PC-3 (cell line): ENCODE measurements around the gene CHRNE. TPM values are rescaled to one million over a fixed set of nuclear protein-coding genes. Genes with fewer than 3 reads are reported as not detected.
A peak's percentile ranks its signal among the peaks of the same experiment; 100 is the strongest.

Experiments
- ATAC-seq: fragments of 200-7000 bp; cut with Tn5 transposase; 2 replicates; pipeline ENCODE4 v1.9.1; 2020; ENCODE audit warnings: mild to moderate bottlenecking, moderate library complexity
- BruUV-seq: library from RNA; stranded (reverse); fragments of 400-500 nt; replicated peaks from 2 replicates; lab custom pipeline; 2021; lab: Mats Ljungman, UMichigan
- CTCF ChIA-PET: fragments of 300-600 bp; sonication (Branson Sonifier 250); formaldehyde crosslinking; loops from one replicate; lab custom pipeline; 2022; ENCODE audit warnings: antibody characterized with exemption; lab: Charles Lee
- POLR2A ChIA-PET: fragments of 300-600 bp; sonication (Branson Sonifier 250); formaldehyde crosslinking; loops from one replicate; lab custom pipeline; 2022; ENCODE audit warnings: antibody characterized with exemption; ENCODE audit not compliant: unreplicated experiment; lab: Charles Lee
- DNase-seq: peaks from one replicate; pipeline ENCODE4 v3.0.0-alpha.2; 2015
- H2AFZ ChIP-seq: fragments of 300-600 bp; sonication (generic); 2 replicates; pipeline ENCODE4 v1.6.0; 2016; ENCODE audit warnings: antibody characterized with exemption, low read length
- H3F3A ChIP-seq: fragments of 300-600 bp; sonication (generic); one replicate; pipeline ENCODE4 v1.6.0; 2017; ENCODE audit warnings: antibody characterized with exemption, low read length, control low read depth, mild to moderate bottlenecking; ENCODE audit not compliant: unreplicated experiment
- H3K27ac ChIP-seq: fragments of 300-600 bp; sonication (generic); 2 replicates; pipeline ENCODE4 v1.5.1; 2016; ENCODE audit warnings: mild to moderate bottlenecking, low read length
- H3K27me3 ChIP-seq: fragments of 300-600 bp; sonication (generic); 2 replicates; pipeline ENCODE4 v1.6.1; 2016; ENCODE audit warnings: low read length, mixed read lengths
- H3K36me3 ChIP-seq: fragments of 300-600 bp; sonication (generic); 2 replicates; pipeline ENCODE4 v1.6.1; 2016; ENCODE audit warnings: low read depth, mixed run types, low read length, mixed read lengths
- H3K4me1 ChIP-seq: fragments of 300-600 bp; sonication (generic); 2 replicates; pipeline ENCODE4 v1.5.1; 2016; ENCODE audit warnings: low read length; ENCODE audit not compliant: insufficient read depth
- H3K4me2 ChIP-seq: fragments of 300-600 bp; sonication (generic); 2 replicates; pipeline ENCODE4 v1.6.0; 2016; ENCODE audit warnings: low read length
- H3K4me3 ChIP-seq: fragments of 300-600 bp; sonication (generic); 2 replicates; pipeline ENCODE4 v1.5.1; 2016; ENCODE audit warnings: mild to moderate bottlenecking, low read length, mixed read lengths
- H3K79me2 ChIP-seq: fragments of 300-600 bp; sonication (generic); 2 replicates; pipeline ENCODE4 v1.6.1; 2017; ENCODE audit warnings: low read length, mixed read lengths
- H3K9ac ChIP-seq: fragments of 300-600 bp; sonication (generic); 2 replicates; pipeline ENCODE4 v1.6.0; 2016; ENCODE audit warnings: mild to moderate bottlenecking, low read length
- H3K9me2 ChIP-seq: fragments of 300-600 bp; sonication (generic); replicated peaks from 2 replicates; pipeline ENCODE4 v1.6.1; 2016; ENCODE audit warnings: mixed run types, low read length, mixed read lengths
- H3K9me3 ChIP-seq: fragments of 300-600 bp; sonication (generic); 2 replicates; pipeline ENCODE4 v1.6.1; 2016; ENCODE audit warnings: low read length, mixed read lengths
- H4K20me1 ChIP-seq: fragments of 300-600 bp; sonication (generic); 2 replicates; pipeline ENCODE4 v1.6.1; 2016; ENCODE audit warnings: low read length, mixed read lengths
- EZH2 ChIP-seq: fragments of 300-600 bp; sonication (generic); IDR thresholded peaks from one replicate; pipeline ENCODE4 v1.6.1; 2017; ENCODE audit warnings: antibody characterized with exemption, mild to moderate bottlenecking, low read length; ENCODE audit not compliant: unreplicated experiment
- EZH2phosphoT487 ChIP-seq: fragments of 300-600 bp; sonication (generic); IDR thresholded peaks from 2 replicates; pipeline ENCODE4 v1.6.1; 2018; ENCODE audit warnings: mild to moderate bottlenecking, antibody characterized with exemption, low read length, borderline replicate concordance
- intact Hi-C: fragments of 100-400 bp; cut with micrococcal nuclease; formaldehyde crosslinking; loops from 2 replicates; pipeline ENCODE4 v1.9.0; 2023
- total RNA-seq: library from RNA; depleted of rRNA; stranded (reverse); fragments of >200 nt; gene quantifications from 2 replicates; pipeline ENCODE4 v1.2.3, GENCODE V29; 2014
- TF ChIP-seq, protein P1 (sequence below): fragments of 300-600 bp; sonication (generic); conservative IDR thresholded peaks from 2 replicates; pipeline ENCODE4 v1.5.1; 2017; ENCODE audit warnings: antibody characterized with exemption, low read depth, mild to moderate bottlenecking, low read length

The CHRNE gene
- total RNA-seq, 1 experiment from 2014 or later, result 0.11 TPM

DNA sequence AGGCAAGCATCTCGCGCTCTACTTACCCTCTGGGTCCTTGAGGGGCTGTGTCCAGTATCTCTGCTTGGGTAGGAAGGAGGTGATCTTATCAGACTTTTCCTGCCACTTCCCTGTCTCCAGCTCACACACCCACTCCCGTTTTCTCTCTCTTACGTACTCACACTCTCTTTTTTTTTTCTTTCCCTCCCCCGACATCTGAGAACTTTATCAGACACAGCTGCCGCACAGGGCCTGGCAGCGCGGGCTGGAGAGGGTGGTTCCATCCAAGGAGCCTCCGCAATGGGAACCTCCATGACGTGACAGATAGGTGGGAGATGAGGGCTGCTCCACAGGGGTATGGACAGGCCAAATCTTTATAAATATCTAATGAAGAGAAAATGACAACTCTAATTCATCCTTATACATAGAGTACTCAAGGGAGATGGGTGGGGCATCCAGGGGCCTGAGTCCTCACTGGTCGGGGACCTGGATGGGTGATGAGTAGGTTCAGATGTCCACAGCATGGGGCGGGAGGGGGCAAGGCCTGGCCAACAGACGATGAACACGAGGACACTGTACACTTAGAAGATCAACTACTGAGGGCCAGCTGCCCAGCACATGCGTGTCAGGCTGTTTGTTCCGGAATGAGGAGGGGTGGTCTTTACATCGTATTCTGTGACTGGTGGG lies 46.5 kb downstream of the CHRNE start:
- ATAC-seq (no peak), DNase-seq (no peak)
- Histone ChIP-seq H3K4me2 (no peak overlapping the region), H3K36me3 (peaks cover 6% of the 10 kb centered on the region; the same call in 1 of the 2 replicates), H3K9me3 (no peaks in the 10 kb centered on the region), H3K9me2 (no peaks in the 10 kb centered on the region), H3F3A (peaks cover 6% of the 10 kb centered on the region), H3K4me1 (peaks cover 27% of the 10 kb centered on the region), H2AFZ (no peak overlapping the region), H3K27ac (no peak overlapping the region), H3K4me3 (no peak overlapping the region), H4K20me1 (no peaks in the 10 kb centered on the region), H3K9ac (no peak overlapping the region), H3K27me3 (no peaks in the 10 kb centered on the region), H3K79me2 (peaks cover 63% of the 10 kb centered on the region)
- no peak for TF ChIP-seq EZH2phosphoT487
- TF ChIP-seq, protein P1, sequence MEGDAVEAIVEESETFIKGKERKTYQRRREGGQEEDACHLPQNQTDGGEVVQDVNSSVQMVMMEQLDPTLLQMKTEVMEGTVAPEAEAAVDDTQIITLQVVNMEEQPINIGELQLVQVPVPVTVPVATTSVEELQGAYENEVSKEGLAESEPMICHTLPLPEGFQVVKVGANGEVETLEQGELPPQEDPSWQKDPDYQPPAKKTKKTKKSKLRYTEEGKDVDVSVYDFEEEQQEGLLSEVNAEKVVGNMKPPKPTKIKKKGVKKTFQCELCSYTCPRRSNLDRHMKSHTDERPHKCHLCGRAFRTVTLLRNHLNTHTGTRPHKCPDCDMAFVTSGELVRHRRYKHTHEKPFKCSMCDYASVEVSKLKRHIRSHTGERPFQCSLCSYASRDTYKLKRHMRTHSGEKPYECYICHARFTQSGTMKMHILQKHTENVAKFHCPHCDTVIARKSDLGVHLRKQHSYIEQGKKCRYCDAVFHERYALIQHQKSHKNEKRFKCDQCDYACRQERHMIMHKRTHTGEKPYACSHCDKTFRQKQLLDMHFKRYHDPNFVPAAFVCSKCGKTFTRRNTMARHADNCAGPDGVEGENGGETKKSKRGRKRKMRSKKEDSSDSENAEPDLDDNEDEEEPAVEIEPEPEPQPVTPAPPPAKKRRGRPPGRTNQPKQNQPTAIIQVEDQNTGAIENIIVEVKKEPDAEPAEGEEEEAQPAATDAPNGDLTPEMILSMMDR, result no peak
- no peak for TF ChIP-seq EZH2
- ChIA-PET POLR2A (no interaction called here), CTCF (no interaction called here)
- intact Hi-C loops, result no loop called here
- BruUV-seq, result no TSS peak

DNA sequence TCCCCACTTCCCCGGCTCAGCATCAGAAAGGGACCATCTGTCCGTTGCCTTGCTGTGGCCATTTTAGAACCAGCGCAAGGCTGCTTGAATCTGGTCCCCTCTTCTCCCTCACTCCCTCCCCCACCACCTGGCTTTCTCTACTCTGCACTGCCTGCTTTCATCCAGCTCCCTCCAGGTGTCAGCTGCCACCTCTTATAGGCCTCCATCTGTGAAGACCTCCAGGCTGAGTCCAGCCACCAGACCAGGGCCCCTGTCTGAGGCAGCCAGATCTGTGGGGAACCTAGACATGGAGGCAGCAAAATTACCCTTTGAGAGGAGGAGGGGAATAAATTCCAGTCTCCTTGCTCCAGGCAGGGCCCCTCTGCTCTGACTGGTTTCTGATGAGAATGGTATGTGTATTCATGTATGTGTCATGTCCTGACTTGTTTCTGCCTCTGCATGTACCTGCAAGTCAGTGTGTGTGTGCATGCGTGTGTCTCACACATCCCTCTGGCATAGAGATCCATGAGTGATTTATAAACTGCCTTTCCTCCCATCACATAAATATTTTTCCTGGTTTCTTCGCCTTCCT lies 48.7 kb downstream of the CHRNE start:
- peaks cover 47% of the 10 kb centered on the region for H3K4me1 ChIP-seq
- ChIA-PET POLR2A (no interaction called here), CTCF (no interaction called here)
- no peak overlapping the region for H3K4me2 ChIP-seq
- no peak overlapping the region for H3K9ac ChIP-seq
- no peaks in the 10 kb centered on the region for H4K20me1 ChIP-seq
- no peak overlapping the region for H3K27ac ChIP-seq
- no peaks in the 10 kb centered on the region for H3K9me2 ChIP-seq
- intact Hi-C loops, result no loop called here
- no TSS peak for BruUV-seq
- peak; percentile 5 for DNase-seq
- no peaks in the 10 kb centered on the region for H3K36me3 ChIP-seq
- ATAC-seq, result no peak
- H2AFZ ChIP-seq, result no peak overlapping the region
- TF ChIP-seq, protein P1, result no peak
- TF ChIP-seq EZH2, result no peak
- TF ChIP-seq EZH2phosphoT487, result no peak
- H3K9me3 ChIP-seq, result no peaks in the 10 kb centered on the region
- peaks cover 15% of the 10 kb centered on the region for H3F3A ChIP-seq
- H3K79me2 ChIP-seq, result peaks cover 61% of the 10 kb centered on the region
- H3K4me3 ChIP-seq, result no peak overlapping the region
- H3K27me3 ChIP-seq, result no peaks in the 10 kb centered on the region

DNA sequence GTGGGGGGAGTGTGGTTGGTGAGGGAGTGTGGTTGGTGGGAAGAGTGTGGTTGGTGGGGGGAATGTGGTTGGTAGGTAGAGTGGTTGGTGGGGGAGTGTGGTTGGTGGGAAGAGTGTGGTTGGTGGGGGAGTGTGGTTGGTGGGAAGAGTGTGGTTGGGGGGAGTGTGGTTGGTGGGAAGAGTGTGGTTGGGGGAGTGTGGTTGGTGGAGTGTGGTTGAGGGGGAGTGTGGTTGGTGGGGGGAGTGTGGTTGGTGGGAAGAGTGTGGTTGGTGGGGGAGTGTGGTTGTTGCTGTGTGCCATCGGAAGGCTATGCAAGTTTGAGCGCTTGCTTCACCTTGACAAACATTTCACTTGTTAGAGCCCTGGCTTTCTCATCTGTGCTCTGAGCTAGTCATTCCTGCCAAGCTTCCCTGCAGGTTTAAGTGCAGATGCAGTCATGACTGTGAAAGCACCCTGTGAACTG lies 49.7 kb downstream of the CHRNE start:
- H3K9ac ChIP-seq, result no peak overlapping the region
- H3K9me3 ChIP-seq, result no peaks in the 10 kb centered on the region
- no peak overlapping the region for H3K27ac ChIP-seq
- no peak for DNase-seq
- peaks cover 15% of the 10 kb centered on the region for H3F3A ChIP-seq
- BruUV-seq, result no TSS peak
- H3K4me3 ChIP-seq, result no peak overlapping the region
- no peaks in the 10 kb centered on the region for H3K9me2 ChIP-seq
- no peaks in the 10 kb centered on the region for H3K36me3 ChIP-seq
- TF ChIP-seq EZH2phosphoT487 (no peak), EZH2 (no peak)
- TF ChIP-seq, protein P1, result no peak
- CTCF ChIA-PET, result no interaction called here
- H3K27me3 ChIP-seq, result no peaks in the 10 kb centered on the region
- ATAC-seq, result no peak
- H2AFZ ChIP-seq, result no peak overlapping the region
- no peak overlapping the region for H3K4me2 ChIP-seq
- H3K79me2 ChIP-seq, result peaks cover 59% of the 10 kb centered on the region
- no peaks in the 10 kb centered on the region for H4K20me1 ChIP-seq
- peaks cover 49% of the 10 kb centered on the region for H3K4me1 ChIP-seq
- intact Hi-C loops, result no loop called here
- POLR2A ChIA-PET, result no interaction called here
